A549 (cell line): ENCODE measurements around the gene DGKE. TPM values are rescaled to one million over a fixed set of nuclear protein-coding genes. Genes with fewer than 3 reads are reported as not detected.

Experiments used
- ATAC-seq, 2 experiments: fragments of 200-7000 bp in 1 of 2; fragments of >200 bp in 1 of 2; cut with Nextera tagmentation in 1 of 2; cut with Tn5 transposase in 1 of 2; 3 replicates each; pipeline versions ENCODE4 v1.8.0 to v1.9.1; 2018 to 2020; ENCODE audit warnings: mild to moderate bottlenecking in 1 of 2, moderate library complexity in 1 of 2
- CTCF ChIA-PET: fragments of 300-600 bp; sonication (Branson Sonifier 250); formaldehyde crosslinking; extraction: SDS; loops from one replicate; lab custom pipeline; 2021; ENCODE audit warnings: antibody characterized with exemption, inconsistent platforms; lab: Yijun Ruan, JAX
- POLR2A ChIA-PET: fragments of 350-600 bp; formaldehyde crosslinking; extraction: SDS; loops from one replicate; lab custom pipeline; 2021; ENCODE audit warnings: antibody characterized with exemption, inconsistent platforms; lab: Yijun Ruan, JAX
- DNase-seq, 2 experiments: peaks; one replicate each; pipeline versions ENCODE4 v3.0.0 to v3.0.0-alpha.2; 2011 to 2016; ENCODE audit warnings: low read depth in 1 of 2, low spot score in 1 of 2
- FAIRE-seq: peaks from 2 replicates; lab custom pipeline; 2011; peaks lifted over from hg19 to GRCh38; lab: Jason Lieb, UNC
- H3K27ac ChIP-seq, 2 experiments: fragments of >200 bp; sonication (Bioruptor Twin); formaldehyde crosslinking; 3 replicates each; pipeline ENCODE4 v1.5.1; 2016 to 2017
- H3K4me1 ChIP-seq: fragments of >200 bp; sonication (Bioruptor Twin); formaldehyde crosslinking; 3 replicates; pipeline ENCODE4 v1.6.1; 2016
- H3K4me2 ChIP-seq: fragments of >200 bp; sonication (Bioruptor Twin); formaldehyde crosslinking; 3 replicates; pipeline ENCODE4 v1.6.1; 2016
- H3K4me3 ChIP-seq: fragments of >200 bp; sonication (Bioruptor Twin); formaldehyde crosslinking; 3 replicates; pipeline ENCODE4 v1.5.1; 2016
- H3K9me3 ChIP-seq: fragments of >200 bp; sonication (Bioruptor Twin); formaldehyde crosslinking; 3 replicates; pipeline ENCODE4 v1.6.1; 2016
- CBX2 ChIP-seq: fragments of 200-600 bp; sonication (generic); IDR thresholded peaks from 2 replicates; pipeline ENCODE4 v1.6.1; 2016; ENCODE audit warnings: low read depth, mild to moderate bottlenecking, borderline replicate concordance
- CBX8 ChIP-seq: fragments of 200-600 bp; sonication (generic); IDR thresholded peaks from 2 replicates; pipeline ENCODE4 v1.6.1; 2016
- CHD4 ChIP-seq: fragments of 200-600 bp; sonication (generic); IDR thresholded peaks from 2 replicates; pipeline ENCODE4 v1.6.1; 2016; ENCODE audit warnings: antibody characterized with exemption, mild to moderate bottlenecking, borderline replicate concordance
- E2F6 ChIP-seq: IDR thresholded peaks from 2 replicates; pipeline ENCODE4 v1.6.1; 2012; ENCODE audit warnings: low read depth, borderline replicate concordance
- EP300 ChIP-seq, 2 experiments: fragments of >200 bp; sonication (Bioruptor Twin); formaldehyde crosslinking; IDR thresholded peaks; 2 replicates in 1 of 2; 3 replicates in 1 of 2; pipeline ENCODE4 v1.6.1; 2016 to 2017
- ESRRA ChIP-seq: fragments of 150-350 bp; IDR thresholded peaks from 2 replicates; pipeline ENCODE4 v1.6.1; 2014; ENCODE audit warnings: mild to moderate bottlenecking, low read length, borderline replicate concordance
- FOSL2 ChIP-seq, 2 experiments: fragments of 450-650 bp in 1 of 2; fragments of >200 bp in 1 of 2; sonication (Bioruptor Twin) in 1 of 2; formaldehyde crosslinking; IDR thresholded peaks; 2 replicates each; pipeline versions ENCODE4 v1.5.0 to v1.6.1; 2016 to 2020; ENCODE audit warnings: mild to moderate bottlenecking in 1 of 2, moderate library complexity in 1 of 2
- HDAC2 ChIP-seq: fragments of 200-600 bp; sonication (generic); IDR thresholded peaks from 2 replicates; pipeline ENCODE4 v1.6.1; 2016
- HEYL ChIP-seq: fragments of 250-450 bp; sonication (Bioruptor Pico); IDR thresholded peaks from 2 replicates; pipeline ENCODE4 v1.8.0; 2021; ENCODE audit warnings: mild to moderate bottlenecking, moderate library complexity
- HOXA7 ChIP-seq: fragments of 250-450 bp; sonication (Bioruptor Pico); IDR thresholded peaks from 2 replicates; pipeline ENCODE4 v1.5.0; 2020; ENCODE audit warnings: mild to moderate bottlenecking, moderate library complexity
- JUN ChIP-seq, 2 experiments: fragments of >200 bp; sonication (Bioruptor Twin); formaldehyde crosslinking; IDR thresholded peaks; 2 replicates in 1 of 2; 3 replicates in 1 of 2; pipeline ENCODE4 v1.6.1; 2016 to 2017
- JUNB ChIP-seq: fragments of >200 bp; sonication (Bioruptor Twin); formaldehyde crosslinking; IDR thresholded peaks from 2 replicates; pipeline ENCODE4 v1.6.1; 2016
- MAZ ChIP-seq: fragments of 150-350 bp; IDR thresholded peaks from 2 replicates; pipeline ENCODE4 v1.6.1; 2014; ENCODE audit warnings: antibody characterized with exemption, low read depth, low read length, borderline replicate concordance
- MYC ChIP-seq: IDR thresholded peaks from 2 replicates; pipeline ENCODE4 v1.6.1; 2012; ENCODE audit warnings: mild to moderate bottlenecking, inconsistent platforms, low read length, improper control_type of control experiment, borderline replicate concordance
- NR3C1 ChIP-seq: fragments of >200 bp; sonication (Bioruptor Twin); formaldehyde crosslinking; IDR thresholded peaks from 3 replicates; pipeline ENCODE4 v1.6.1; 2017
- PBX3 ChIP-seq: IDR thresholded peaks from 2 replicates; pipeline ENCODE4 v1.6.1; 2012
- POLR2AphosphoS2 ChIP-seq: conservative IDR thresholded peaks from 2 replicates; pipeline ENCODE4 v1.6.1; 2012; ENCODE audit warnings: low read length, improper control_type of control experiment, inconsistent platforms
- RCOR1 ChIP-seq: fragments of 150-350 bp; IDR thresholded peaks from 2 replicates; pipeline ENCODE4 v1.6.1; 2014; ENCODE audit warnings: antibody characterized with exemption, low read length, low read depth
- SMC3 ChIP-seq: fragments of >200 bp; sonication (Bioruptor Twin); formaldehyde crosslinking; IDR thresholded peaks from 3 replicates; pipeline ENCODE4 v1.6.1; 2018; ENCODE audit warnings: inconsistent platforms
- SREBF2 ChIP-seq: fragments of 450-650 bp; IDR thresholded peaks from 2 replicates; pipeline ENCODE4 v1.6.1; 2014; ENCODE audit warnings: mild to moderate bottlenecking, moderate library complexity
- ZNF302 ChIP-seq: fragments of 250-450 bp; sonication (Bioruptor Pico); IDR thresholded peaks from 2 replicates; pipeline ENCODE4 v1.9.0; 2021; ENCODE audit warnings: inconsistent platforms, mild to moderate bottlenecking, moderate library complexity
- WGBS: methylation state at CpG from one replicate; pipeline ENCODE4 v1.1.6; 2017; ENCODE audit errors: missing lambda C conversion rate; 5-methylcytosine and 5-hydroxymethylcytosine counted together
- polyA plus RNA-seq, 4 experiments: library from polyadenylated mRNA; depleted of rRNA in 3 of 4; stranded (reverse); fragments of >200 nt; fragmentation: RNase III in 1 of 4; extraction: RNeasy Plus Mini Kit Qiagen cat#74134 plus additional on column Dnase treatment in 1 of 4; gene quantifications; 2 replicates in 3 of 4; 3 replicates in 1 of 4; pipeline ENCODE4 v1.2.3, GENCODE V29; 2011 to 2017
- TF ChIP-seq, protein P1 (sequence below): fragments of 250-450 bp; sonication (Bioruptor Pico); IDR thresholded peaks from 2 replicates; pipeline ENCODE4 v1.5.0; 2021; ENCODE audit warnings: mild to moderate bottlenecking, moderate library complexity, borderline replicate concordance
- TF ChIP-seq, protein P2 (sequence below): fragments of 200-600 bp; sonication (generic); IDR thresholded peaks from 2 replicates; pipeline ENCODE4 v1.6.1; 2016; ENCODE audit warnings: antibody characterized with exemption, mild to moderate bottlenecking, moderate library complexity
- TF ChIP-seq, protein P3 (sequence below): fragments of >200 bp; sonication (Bioruptor Twin); formaldehyde crosslinking; IDR thresholded peaks from 3 replicates; pipeline ENCODE4 v1.5.1; 2016

DGKE gene
- polyA plus RNA-seq, 2 of the 4 experiments (the other 2 are of a cell fraction) = 3.4 to 4.6 TPM

DNA sequence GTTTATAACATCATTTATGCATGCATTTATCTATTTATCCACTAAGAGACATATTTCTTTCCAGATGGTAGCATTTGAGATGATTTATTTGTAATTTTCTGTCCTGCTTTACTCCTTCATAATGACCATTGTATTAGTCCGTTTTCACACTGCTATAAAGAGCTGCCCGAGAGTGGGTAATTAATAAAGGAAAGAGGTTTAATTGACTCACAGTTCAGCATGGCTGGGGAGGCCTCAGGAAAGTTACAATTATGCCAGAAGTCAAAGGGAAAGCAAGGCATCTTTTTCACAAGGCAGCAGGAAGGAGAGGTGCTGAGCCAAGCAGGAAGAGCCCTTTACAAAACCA is 51.3 kb downstream of the DGKE start:
- Histone ChIP-seq H3K9me3 (peaks cover 16% of the 10 kb centered on the region), H3K4me2 (no peak overlapping the region), H3K27ac (no peak overlapping the region)
- ChIA-PET CTCF (interaction anchor here (1.1 to 2.2 kb wide), 4 partner anchors 9 to 66 kb away, joined by 3 to 5 read pairs (median 4); no protein-coding TSS in a partner anchor), POLR2A (interaction anchor here (2.1 kb wide), 1 partner anchor 29 kb away, joined by 6 read pairs; the partner anchor contains the start of gene TRIM25)
- TF ChIP-seq PBX3 (no peak), JUNB (no peak), RCOR1 (no peak), ZNF302 (no peak), FOSL2 (IDR thresholded peaks at IDR 0.05) (no peak), FOSL2 (CRISPR knock-in tag; IDR thresholded peaks at IDR 0.05) (no peak), HOXA7 (CRISPR knock-in tag) (no peak), ESRRA (no peak), HDAC2 (no peak), E2F6 (no peak), JUN (IDR thresholded peaks at IDR 0.05) (no peak), CHD4 (no peak)
- TF ChIP-seq, protein P1, sequence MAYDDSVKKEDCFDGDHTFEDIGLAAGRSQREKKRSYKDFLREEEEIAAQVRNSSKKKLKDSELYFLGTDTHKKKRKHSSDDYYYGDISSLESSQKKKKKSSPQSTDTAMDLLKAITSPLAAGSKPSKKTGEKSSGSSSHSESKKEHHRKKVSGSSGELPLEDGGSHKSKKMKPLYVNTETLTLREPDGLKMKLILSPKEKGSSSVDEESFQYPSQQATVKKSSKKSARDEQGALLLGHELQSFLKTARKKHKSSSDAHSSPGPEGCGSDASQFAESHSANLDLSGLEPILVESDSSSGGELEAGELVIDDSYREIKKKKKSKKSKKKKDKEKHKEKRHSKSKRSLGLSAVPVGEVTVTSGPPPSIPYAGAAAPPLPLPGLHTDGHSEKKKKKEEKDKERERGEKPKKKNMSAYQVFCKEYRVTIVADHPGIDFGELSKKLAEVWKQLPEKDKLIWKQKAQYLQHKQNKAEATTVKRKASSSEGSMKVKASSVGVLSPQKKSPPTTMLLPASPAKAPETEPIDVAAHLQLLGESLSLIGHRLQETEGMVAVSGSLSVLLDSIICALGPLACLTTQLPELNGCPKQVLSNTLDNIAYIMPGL = no peak
- TF ChIP-seq, all 56 proteins: peak for 0
- Histone ChIP-seq H3K4me1 (no peaks in the 10 kb centered on the region), H3K4me3 (no peak overlapping the region)
- 88% methylated on average over 2 of the region's 2 CpGs for WGBS
- no peak for ATAC-seq
- no peak for DNase-seq
- no peak for FAIRE-seq

- ATAC-seq = no peak
- Histone ChIP-seq H3K9me3 (peaks cover 16% of the 10 kb centered on the region), H3K4me1 (no peaks in the 10 kb centered on the region), H3K27ac (no peak overlapping the region), H3K4me2 (no peak overlapping the region), H3K4me3 (no peak overlapping the region)
- TF ChIP-seq SMC3 (no peak), HEYL (CRISPR knock-in tag) (no peak), MYC (no peak), MAZ (no peak), CBX8 (no peak), NR3C1 (no peak), ZNF302 (no peak), CBX2 (no peak), RCOR1 (no peak), SREBF2 (no peak), HOXA7 (CRISPR knock-in tag) (no peak), EP300 (IDR thresholded peaks at IDR 0.05) (no peak), POLR2AphosphoS2 (no peak)
- TF ChIP-seq, protein P2, sequence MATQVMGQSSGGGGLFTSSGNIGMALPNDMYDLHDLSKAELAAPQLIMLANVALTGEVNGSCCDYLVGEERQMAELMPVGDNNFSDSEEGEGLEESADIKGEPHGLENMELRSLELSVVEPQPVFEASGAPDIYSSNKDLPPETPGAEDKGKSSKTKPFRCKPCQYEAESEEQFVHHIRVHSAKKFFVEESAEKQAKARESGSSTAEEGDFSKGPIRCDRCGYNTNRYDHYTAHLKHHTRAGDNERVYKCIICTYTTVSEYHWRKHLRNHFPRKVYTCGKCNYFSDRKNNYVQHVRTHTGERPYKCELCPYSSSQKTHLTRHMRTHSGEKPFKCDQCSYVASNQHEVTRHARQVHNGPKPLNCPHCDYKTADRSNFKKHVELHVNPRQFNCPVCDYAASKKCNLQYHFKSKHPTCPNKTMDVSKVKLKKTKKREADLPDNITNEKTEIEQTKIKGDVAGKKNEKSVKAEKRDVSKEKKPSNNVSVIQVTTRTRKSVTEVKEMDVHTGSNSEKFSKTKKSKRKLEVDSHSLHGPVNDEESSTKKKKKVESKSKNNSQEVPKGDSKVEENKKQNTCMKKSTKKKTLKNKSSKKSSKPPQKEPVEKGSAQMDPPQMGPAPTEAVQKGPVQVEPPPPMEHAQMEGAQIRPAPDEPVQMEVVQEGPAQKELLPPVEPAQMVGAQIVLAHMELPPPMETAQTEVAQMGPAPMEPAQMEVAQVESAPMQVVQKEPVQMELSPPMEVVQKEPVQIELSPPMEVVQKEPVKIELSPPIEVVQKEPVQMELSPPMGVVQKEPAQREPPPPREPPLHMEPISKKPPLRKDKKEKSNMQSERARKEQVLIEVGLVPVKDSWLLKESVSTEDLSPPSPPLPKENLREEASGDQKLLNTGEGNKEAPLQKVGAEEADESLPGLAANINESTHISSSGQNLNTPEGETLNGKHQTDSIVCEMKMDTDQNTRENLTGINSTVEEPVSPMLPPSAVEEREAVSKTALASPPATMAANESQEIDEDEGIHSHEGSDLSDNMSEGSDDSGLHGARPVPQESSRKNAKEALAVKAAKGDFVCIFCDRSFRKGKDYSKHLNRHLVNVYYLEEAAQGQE = no peak
- TF ChIP-seq, protein P3, sequence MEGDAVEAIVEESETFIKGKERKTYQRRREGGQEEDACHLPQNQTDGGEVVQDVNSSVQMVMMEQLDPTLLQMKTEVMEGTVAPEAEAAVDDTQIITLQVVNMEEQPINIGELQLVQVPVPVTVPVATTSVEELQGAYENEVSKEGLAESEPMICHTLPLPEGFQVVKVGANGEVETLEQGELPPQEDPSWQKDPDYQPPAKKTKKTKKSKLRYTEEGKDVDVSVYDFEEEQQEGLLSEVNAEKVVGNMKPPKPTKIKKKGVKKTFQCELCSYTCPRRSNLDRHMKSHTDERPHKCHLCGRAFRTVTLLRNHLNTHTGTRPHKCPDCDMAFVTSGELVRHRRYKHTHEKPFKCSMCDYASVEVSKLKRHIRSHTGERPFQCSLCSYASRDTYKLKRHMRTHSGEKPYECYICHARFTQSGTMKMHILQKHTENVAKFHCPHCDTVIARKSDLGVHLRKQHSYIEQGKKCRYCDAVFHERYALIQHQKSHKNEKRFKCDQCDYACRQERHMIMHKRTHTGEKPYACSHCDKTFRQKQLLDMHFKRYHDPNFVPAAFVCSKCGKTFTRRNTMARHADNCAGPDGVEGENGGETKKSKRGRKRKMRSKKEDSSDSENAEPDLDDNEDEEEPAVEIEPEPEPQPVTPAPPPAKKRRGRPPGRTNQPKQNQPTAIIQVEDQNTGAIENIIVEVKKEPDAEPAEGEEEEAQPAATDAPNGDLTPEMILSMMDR = no peak
- WGBS = 74% methylated on average over 2 of the region's 2 CpGs
- CTCF ChIA-PET = interaction anchor here (0.7 to 1.2 kb wide), 6 partner anchors 10 to 106 kb away, joined by 3 read pairs; no protein-coding TSS in a partner anchor
- POLR2A ChIA-PET = interaction anchor here (1.1 kb wide), 1 partner anchor 27 kb away, joined by 4 read pairs; the partner anchor contains the start of gene TRIM25
- no peak for FAIRE-seq
- DNase-seq = no peak
Observed at GRCh38 chr17:56886288-56886731, 52.4 kb downstream of the DGKE start.
